ENCODE measurements around the gene EXOC6.

GRCh38 chr10:93106631-93107072 is 258.3 kb downstream of the EXOC6 start:
- TF ChIP-seq CTCF (IDR thresholded peaks at IDR 0.05; ENCODE audit: insufficient read depth, low read length), result no peak
- no peak for TF ChIP-seq POLR2AphosphoS5 (IDR thresholded peaks at IDR 0.05; ENCODE audit: low read depth)
- TF ChIP-seq GABPA (IDR thresholded peaks at IDR 0.05; ENCODE audit: low read depth), result no peak
- no peak for TF ChIP-seq SPI1 (IDR thresholded peaks at IDR 0.05; ENCODE audit: borderline replicate concordance, low read depth)
- TF ChIP-seq, protein P1, sequence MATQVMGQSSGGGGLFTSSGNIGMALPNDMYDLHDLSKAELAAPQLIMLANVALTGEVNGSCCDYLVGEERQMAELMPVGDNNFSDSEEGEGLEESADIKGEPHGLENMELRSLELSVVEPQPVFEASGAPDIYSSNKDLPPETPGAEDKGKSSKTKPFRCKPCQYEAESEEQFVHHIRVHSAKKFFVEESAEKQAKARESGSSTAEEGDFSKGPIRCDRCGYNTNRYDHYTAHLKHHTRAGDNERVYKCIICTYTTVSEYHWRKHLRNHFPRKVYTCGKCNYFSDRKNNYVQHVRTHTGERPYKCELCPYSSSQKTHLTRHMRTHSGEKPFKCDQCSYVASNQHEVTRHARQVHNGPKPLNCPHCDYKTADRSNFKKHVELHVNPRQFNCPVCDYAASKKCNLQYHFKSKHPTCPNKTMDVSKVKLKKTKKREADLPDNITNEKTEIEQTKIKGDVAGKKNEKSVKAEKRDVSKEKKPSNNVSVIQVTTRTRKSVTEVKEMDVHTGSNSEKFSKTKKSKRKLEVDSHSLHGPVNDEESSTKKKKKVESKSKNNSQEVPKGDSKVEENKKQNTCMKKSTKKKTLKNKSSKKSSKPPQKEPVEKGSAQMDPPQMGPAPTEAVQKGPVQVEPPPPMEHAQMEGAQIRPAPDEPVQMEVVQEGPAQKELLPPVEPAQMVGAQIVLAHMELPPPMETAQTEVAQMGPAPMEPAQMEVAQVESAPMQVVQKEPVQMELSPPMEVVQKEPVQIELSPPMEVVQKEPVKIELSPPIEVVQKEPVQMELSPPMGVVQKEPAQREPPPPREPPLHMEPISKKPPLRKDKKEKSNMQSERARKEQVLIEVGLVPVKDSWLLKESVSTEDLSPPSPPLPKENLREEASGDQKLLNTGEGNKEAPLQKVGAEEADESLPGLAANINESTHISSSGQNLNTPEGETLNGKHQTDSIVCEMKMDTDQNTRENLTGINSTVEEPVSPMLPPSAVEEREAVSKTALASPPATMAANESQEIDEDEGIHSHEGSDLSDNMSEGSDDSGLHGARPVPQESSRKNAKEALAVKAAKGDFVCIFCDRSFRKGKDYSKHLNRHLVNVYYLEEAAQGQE (IDR thresholded peaks at IDR 0.05; ENCODE audit: insufficient replicate concordance, low read depth), result no peak

Measured in HL-60 (cell line).